HG03139 (cell line): ENCODE results near the gene HPDL.
"Not testable (repeated sequence)": the region's sequence is repeated elsewhere in the genome, so short reads cannot be mapped to it uniquely, and the experiment has no call there.

ENCODE experiments used
- ATAC-seq: cut with Tn5 transposase; IDR thresholded peaks from one replicate; pipeline ENCODE4 v1.9.1; 2021; ENCODE audit not compliant: unreplicated experiment

The HPDL gene

GRCh38 chr1:45348966-45349677 is 22.4 kb downstream of the HPDL start:
- no peak for ATAC-seq

- ATAC-seq = no peak
Observed at GRCh38 chr1:45351508-45351907, 24.8 kb downstream of the HPDL start.

GRCh38 chr1:45353685-45354084 is 27.0 kb downstream of the HPDL start:
- no peak for ATAC-seq

- no peak for ATAC-seq
Observed at GRCh38 chr1:45354838-45355237, 28.1 kb downstream of the HPDL start.

GRCh38 chr1:45355683-45356082 is 29.0 kb downstream of the HPDL start:
- no peak for ATAC-seq

GRCh38 chr1:45356186-45356585 is 29.5 kb downstream of the HPDL start:
- no peak for ATAC-seq

GRCh38 chr1:45359882-45360513 is 33.3 kb downstream of the HPDL start:
- ATAC-seq = no peak

- not testable (repeated sequence) for ATAC-seq
Observed at GRCh38 chr1:45360981-45361380, 34.3 kb downstream of the HPDL start.

GRCh38 chr1:45364294-45364693 is 37.6 kb downstream of the HPDL start:
- ATAC-seq = no peak

GRCh38 chr1:45365051-45365450 is 38.4 kb downstream of the HPDL start:
- no peak for ATAC-seq

- ATAC-seq = no peak
Observed at GRCh38 chr1:45370575-45370974, 43.9 kb downstream of the HPDL start.

- no peak for ATAC-seq
Observed at GRCh38 chr1:45373573-45373972, 46.9 kb downstream of the HPDL start.

GRCh38 chr1:45375104-45376090 is 48.7 kb downstream of the HPDL start:
- ATAC-seq = no peak

GRCh38 chr1:45378184-45378583 is 51.5 kb downstream of the HPDL start:
- no peak for ATAC-seq
